Activated naive CD8-positive, alpha-beta T cell treated with anti-CD3 and anti-CD28 coated beads, Interleukin-2, amount 10 ng/mL, durations not matched to agents 7 days and 5 days (primary cell): ENCODE measurements around the gene HUS1. TPM values are rescaled to one million over a fixed set of nuclear protein-coding genes. Genes with fewer than 3 reads are reported as not detected.

ENCODE experiments used
- ATAC-seq: fragments of 150-1000 bp; cut with Tn5 transposase; one replicate; pipeline ENCODE4 v1.10.0; 2021; ENCODE audit warnings: low read depth, moderate library complexity
- POLR2A ChIA-PET: fragments of 350-600 bp; sonication (Branson Sonifier 250); formaldehyde crosslinking; loops from one replicate; lab custom pipeline; 2021; ENCODE audit warnings: antibody characterized with exemption; lab: Charles Lee
- DNase-seq: peaks from one replicate; pipeline ENCODE4 v3.0.0; 2021
- H3K27ac Mint-ChIP-seq: one replicate; pipeline ENCODE4 v1.8.0; 2022; ENCODE audit warnings: mild to moderate bottlenecking, mixed read lengths
- H3K27me3 Mint-ChIP-seq: one replicate; pipeline ENCODE4 v1.8.0; 2022; ENCODE audit warnings: mild to moderate bottlenecking, moderate library complexity, mixed read lengths
- H3K36me3 Mint-ChIP-seq: one replicate; pipeline ENCODE4 v1.8.0; 2021; ENCODE audit warnings: mild to moderate bottlenecking, mixed read lengths
- H3K4me1 Mint-ChIP-seq: one replicate; pipeline ENCODE4 v1.8.0; 2021; ENCODE audit warnings: mixed read lengths
- H3K4me3 Mint-ChIP-seq: one replicate; pipeline ENCODE4 v1.8.0; 2022; ENCODE audit warnings: mild to moderate bottlenecking, moderate library complexity, mixed read lengths
- H3K9me3 Mint-ChIP-seq: one replicate; pipeline ENCODE4 v1.8.0; 2021; ENCODE audit warnings: mixed read lengths
- total RNA-seq, 2 experiments: library from RNA; stranded (reverse); gene quantifications; one replicate each; pipeline ENCODE4 v1.2.3, GENCODE V29; 2021

HUS1 gene
- total RNA-seq, 2 experiments from 2014 or later, result 40.6 to 44.9 TPM

DNA sequence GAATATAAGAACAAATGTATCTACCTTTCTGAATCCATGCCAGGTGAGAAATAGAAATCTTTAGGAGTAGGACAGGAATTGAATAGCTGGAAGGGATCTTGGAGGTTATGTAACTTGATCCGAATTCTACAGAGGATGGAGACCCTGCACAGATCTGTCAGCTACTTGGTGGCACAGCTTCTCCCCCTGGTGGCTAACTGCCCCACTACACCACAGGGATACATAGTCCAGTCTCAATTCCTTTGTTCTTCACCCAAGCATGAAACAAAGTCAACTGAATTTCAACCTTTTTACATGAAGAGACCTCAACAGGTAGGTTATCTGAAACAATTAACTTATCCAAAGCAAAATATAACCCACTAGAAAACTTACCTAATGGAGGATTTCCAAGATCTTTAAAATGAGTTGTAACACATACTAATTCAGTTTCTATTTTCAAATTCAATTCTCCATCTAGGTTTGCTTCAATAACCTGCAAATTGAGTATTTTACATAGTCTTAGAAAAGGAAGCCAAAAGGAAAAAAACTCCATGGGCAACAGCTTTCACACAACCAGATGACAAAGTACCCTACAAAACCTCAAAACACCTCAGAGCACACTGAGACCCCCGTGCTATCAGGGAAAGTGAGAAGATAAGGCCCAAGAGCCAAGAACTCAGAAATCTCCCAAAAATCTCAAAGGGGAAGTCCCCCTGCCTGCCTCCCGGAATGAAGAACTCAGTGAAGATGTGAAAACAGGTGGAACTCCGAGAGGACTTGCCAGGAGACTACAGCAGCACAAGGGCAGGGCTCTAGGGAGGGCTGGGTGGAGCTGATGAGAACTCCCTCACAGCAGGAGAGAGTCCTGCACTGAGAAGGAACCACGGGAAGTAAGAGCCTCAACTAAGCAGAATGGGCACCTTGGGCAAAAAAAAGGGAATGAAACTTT lies 10.3 kb downstream of the HUS1 start:
- H3K4me3 Mint-ChIP-seq, result no peak overlapping the region
- peaks cover 31% of the 10 kb centered on the region for H3K36me3 Mint-ChIP-seq
- ATAC-seq, result peak; percentile 56

DNA sequence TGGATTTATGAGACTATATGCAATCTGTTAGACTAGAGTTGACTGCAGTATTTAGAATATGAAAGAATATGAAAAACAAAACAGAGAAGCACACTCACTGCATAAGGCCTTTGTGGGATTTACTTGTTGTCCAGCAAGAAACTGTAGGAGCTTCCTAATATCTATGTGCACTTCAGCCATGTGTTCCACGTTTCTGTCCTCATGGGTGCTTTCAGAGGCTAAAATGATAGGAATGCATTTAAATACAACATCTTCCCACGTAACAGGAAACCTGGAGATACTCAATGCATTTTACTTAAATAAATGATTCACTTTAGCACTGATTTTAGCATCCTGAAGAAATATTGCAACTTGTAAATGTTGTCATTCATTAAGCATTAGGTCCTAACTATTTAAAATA lies 11.7 kb downstream of the HUS1 start:
- Mint-ChIP-seq H3K9me3 (no peaks in the 10 kb centered on the region), H3K4me3 (no peak overlapping the region), H3K36me3 (peaks cover 29% of the 10 kb centered on the region), H3K27ac (no peak overlapping the region), H3K27me3 (no peaks in the 10 kb centered on the region), H3K4me1 (peaks cover 14% of the 10 kb centered on the region)
- POLR2A ChIA-PET, result no interaction called here
- ATAC-seq, result no peak
- no peak for DNase-seq

More for the DNA sequence above, 10.3 kb downstream of the HUS1 start:
- H3K27ac Mint-ChIP-seq, result no peak overlapping the region
- peak; percentile 44 for DNase-seq
- peaks cover 14% of the 10 kb centered on the region for H3K4me1 Mint-ChIP-seq
- no peaks in the 10 kb centered on the region for H3K27me3 Mint-ChIP-seq
- POLR2A ChIA-PET, result interaction anchor here (0.6 to 0.7 kb wide), 3 partner anchors 132 to 622 kb away, joined by 3 read pairs; no protein-coding TSS in a partner anchor
- H3K9me3 Mint-ChIP-seq, result no peaks in the 10 kb centered on the region

DNA sequence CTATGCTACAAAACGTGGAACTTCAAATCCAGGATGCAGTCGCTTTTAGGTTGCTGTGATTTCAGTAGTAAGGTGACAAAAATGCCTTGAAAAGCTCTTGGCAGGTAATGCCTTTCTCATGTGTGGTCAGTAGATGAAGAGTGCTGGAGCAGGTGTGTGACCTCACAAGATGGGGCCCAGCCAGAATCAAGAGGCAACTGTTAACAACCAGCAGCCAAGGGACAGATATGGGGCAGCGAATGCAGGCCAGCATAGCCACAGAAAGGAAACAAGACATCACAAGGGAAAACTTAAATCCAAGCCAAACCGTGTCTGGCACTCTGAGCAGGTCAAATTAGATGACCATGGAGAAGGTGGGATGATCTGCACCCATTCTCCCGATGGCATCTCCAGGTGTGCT lies 12.3 kb downstream of the HUS1 start:
- Mint-ChIP-seq H3K4me3 (no peak overlapping the region), H3K27ac (no peak overlapping the region), H3K27me3 (no peaks in the 10 kb centered on the region), H3K9me3 (no peaks in the 10 kb centered on the region), H3K4me1 (peaks cover 14% of the 10 kb centered on the region), H3K36me3 (peaks cover 33% of the 10 kb centered on the region)
- ATAC-seq, result no peak
- POLR2A ChIA-PET, result no interaction called here
- DNase-seq, result no peak

DNA sequence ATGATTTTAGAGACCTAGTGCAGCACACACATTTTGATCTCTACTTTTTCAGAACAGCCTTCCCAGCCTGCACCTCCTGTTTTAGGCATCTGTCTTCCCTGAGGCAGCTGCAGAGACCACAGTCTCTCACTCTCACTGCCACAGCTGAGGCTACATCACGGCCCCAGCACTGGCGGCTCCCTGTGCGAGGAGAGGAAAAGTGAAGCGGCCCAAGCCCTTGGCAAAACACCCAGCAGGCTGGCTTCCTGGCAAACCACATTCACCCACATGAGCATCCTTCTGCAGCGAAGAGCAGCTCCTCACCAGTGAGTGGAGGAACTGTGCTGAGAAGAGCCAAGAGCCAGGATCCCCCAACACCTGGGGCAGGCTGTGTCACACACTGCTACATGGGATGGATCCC lies 14.0 kb downstream of the HUS1 start:
- Mint-ChIP-seq H3K36me3 (peaks cover 47% of the 10 kb centered on the region), H3K4me3 (no peak overlapping the region), H3K4me1 (peaks cover 11% of the 10 kb centered on the region), H3K9me3 (no peaks in the 10 kb centered on the region), H3K27me3 (no peaks in the 10 kb centered on the region), H3K27ac (no peak overlapping the region)
- DNase-seq (no peak), ATAC-seq (no peak)
- POLR2A ChIA-PET, result no interaction called here

DNA sequence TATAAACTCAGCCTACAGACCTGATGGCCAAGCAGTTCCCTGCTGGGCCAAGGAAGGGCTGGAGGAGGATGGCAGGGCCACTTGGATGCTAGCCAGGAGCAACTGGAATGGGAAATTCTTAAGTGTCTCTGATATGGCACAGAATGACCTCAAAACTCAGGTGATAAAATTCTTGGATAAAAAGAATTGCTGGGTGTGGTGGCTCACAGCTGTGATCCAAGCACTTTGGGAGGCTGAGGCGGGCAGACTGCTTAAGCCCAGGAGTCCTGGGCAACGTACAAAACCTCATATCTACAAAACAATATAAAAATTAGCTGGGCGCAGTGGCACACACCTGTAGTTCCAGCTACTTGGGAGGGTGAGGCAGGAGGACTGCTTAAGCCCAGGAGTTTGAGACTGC lies 17.2 kb downstream of the HUS1 start:
- H3K9me3 Mint-ChIP-seq, result peaks cover 2% of the 10 kb centered on the region
- H3K36me3 Mint-ChIP-seq, result peaks cover 52% of the 10 kb centered on the region
- DNase-seq (no peak), ATAC-seq (no peak)
- H3K4me1 Mint-ChIP-seq, result peaks cover 3% of the 10 kb centered on the region
- POLR2A ChIA-PET, result no interaction called here
- no peak overlapping the region for H3K27ac Mint-ChIP-seq
- no peak overlapping the region for H3K4me3 Mint-ChIP-seq
- no peaks in the 10 kb centered on the region for H3K27me3 Mint-ChIP-seq

DNA sequence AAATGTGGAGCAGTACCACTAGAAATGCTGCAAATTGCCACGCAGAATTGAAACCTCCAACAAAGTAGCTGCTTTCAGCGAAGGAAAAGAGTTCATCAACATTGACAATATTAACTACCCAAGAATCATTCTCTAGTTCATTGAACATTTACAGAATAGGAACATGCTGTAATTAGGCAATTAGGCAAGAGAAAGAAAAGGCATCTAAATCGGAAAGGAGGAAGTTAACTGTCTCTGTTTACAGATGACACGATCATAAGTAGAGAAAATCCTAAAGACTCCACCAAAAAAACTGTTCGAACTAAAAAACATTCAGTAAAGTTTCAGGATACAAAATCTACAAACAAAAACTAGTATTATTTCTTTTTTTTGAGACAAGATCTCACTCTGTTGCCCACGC lies 22.3 kb downstream of the HUS1 start:
- POLR2A ChIA-PET, result no interaction called here
- no peak for DNase-seq
- Mint-ChIP-seq H3K27me3 (no peaks in the 10 kb centered on the region), H3K4me1 (peaks cover 3% of the 10 kb centered on the region), H3K27ac (no peak overlapping the region), H3K9me3 (peaks cover 2% of the 10 kb centered on the region), H3K4me3 (no peak overlapping the region), H3K36me3 (peaks cover 37% of the 10 kb centered on the region)
- no peak for ATAC-seq

DNA sequence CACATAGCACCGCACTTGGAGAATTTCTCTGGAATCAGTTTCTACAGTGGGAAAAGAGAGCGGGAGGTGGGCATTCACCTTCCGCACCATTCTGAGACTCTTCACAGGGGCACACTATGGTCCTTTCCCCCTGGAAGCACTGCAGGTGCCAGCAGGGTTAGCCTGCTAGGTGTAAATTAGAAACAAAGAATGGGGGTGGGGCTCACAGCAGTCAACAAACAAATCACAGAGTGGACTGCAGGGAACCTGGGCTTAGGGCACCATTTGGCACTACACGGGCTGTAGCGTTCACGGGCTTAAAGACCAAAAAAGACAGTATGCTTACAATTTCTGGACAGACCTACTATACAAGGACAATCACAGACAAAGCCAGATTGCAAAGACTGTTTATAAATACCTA lies 23.2 kb downstream of the HUS1 start:
- Mint-ChIP-seq H3K4me3 (no peak overlapping the region), H3K9me3 (peaks cover 2% of the 10 kb centered on the region), H3K27me3 (no peaks in the 10 kb centered on the region), H3K36me3 (peaks cover 30% of the 10 kb centered on the region), H3K4me1 (peaks cover 3% of the 10 kb centered on the region), H3K27ac (no peak overlapping the region)
- no peak for DNase-seq
- ATAC-seq, result no peak
- POLR2A ChIA-PET, result no interaction called here

DNA sequence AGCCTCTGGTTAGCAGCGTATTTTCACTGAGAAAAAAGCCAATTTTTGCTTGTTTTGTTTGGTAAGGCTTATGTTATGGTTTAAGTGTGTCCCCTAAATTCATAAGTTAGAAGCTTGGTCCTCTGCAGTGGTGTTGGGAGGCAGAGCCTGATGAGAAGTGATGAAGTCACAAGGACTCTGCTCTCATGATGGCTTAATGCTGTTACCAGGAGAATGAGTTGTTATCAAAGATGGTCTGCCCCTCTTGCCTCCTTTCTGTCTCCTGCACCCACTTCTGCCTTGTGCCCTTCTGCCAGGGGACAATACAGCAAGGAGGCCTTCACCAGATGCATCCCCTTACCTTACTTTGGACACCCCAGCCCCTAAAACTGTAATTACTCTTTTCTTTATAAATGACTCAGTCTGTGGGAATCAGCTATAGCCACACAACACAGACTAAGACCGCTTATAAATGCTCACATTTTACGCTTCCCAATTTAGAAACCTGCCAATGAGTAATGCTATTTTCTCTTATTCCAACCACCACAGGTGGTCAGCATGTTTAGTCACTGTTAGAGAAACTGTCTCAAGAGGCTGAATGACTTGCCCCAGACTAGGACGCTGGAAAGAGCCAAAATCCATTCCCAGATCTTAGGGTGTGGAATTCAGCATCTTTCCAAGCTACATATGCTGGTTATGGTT lies 25.0 kb downstream of the HUS1 start:
- H3K36me3 Mint-ChIP-seq, result peaks cover 22% of the 10 kb centered on the region
- DNase-seq, result no peak
- H3K27ac Mint-ChIP-seq, result no peak overlapping the region
- H3K27me3 Mint-ChIP-seq, result no peaks in the 10 kb centered on the region
- H3K4me3 Mint-ChIP-seq, result no peak overlapping the region
- H3K4me1 Mint-ChIP-seq, result peaks cover 3% of the 10 kb centered on the region
- peaks cover 2% of the 10 kb centered on the region for H3K9me3 Mint-ChIP-seq
- no peak for ATAC-seq
- POLR2A ChIA-PET, result no interaction called here

DNA sequence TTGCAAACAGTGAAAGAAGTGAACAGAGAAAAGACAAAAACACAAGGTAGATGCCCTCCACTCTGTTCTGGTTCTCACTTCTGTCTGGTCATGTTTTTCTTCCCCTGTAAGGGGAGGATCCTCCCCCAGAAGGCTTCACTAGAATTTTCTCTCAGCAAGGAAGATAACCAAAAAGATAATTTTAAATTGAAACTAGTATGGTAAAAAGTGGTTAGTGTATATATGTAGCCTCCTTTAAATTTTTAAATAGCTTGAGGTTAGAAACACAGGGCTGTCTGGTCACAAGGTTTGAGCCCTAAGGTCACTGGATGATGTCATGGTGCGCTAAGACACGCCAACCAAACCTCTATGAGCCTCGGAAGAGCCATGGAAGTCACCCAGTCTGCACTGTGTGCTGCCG lies 25.6 kb downstream of the HUS1 start:
- ATAC-seq (no peak), DNase-seq (no peak)
- no peak overlapping the region for H3K4me3 Mint-ChIP-seq
- H3K27ac Mint-ChIP-seq, result no peak overlapping the region
- peaks cover 2% of the 10 kb centered on the region for H3K9me3 Mint-ChIP-seq
- POLR2A ChIA-PET, result no interaction called here
- H3K27me3 Mint-ChIP-seq, result no peaks in the 10 kb centered on the region
- peaks cover 3% of the 10 kb centered on the region for H3K4me1 Mint-ChIP-seq
- peaks cover 22% of the 10 kb centered on the region for H3K36me3 Mint-ChIP-seq

DNA sequence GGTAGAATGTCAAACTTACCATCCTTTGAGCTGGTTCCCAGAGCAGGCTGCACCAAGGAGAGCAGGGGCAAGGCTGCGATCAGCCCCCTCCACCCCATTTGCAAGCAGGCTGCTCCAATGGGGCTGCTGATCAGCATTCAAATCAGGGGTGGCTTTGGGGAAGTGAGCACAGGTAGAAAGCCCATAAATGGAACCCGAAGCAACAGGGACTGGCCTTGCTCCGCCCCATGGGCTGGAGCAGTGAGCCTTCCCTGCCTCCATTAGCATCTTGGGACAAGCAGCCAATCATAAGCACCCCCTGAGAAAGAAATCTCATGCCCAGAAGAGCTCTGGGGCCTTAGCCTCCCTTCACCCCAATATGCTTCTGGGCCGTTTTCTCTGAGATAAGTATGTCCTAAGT lies 27.2 kb downstream of the HUS1 start:
- DNase-seq (no peak), ATAC-seq (no peak)
- H3K27ac Mint-ChIP-seq, result no peak overlapping the region
- H3K27me3 Mint-ChIP-seq, result no peaks in the 10 kb centered on the region
- H3K9me3 Mint-ChIP-seq, result no peaks in the 10 kb centered on the region
- no peak overlapping the region for H3K4me3 Mint-ChIP-seq
- POLR2A ChIA-PET, result no interaction called here
- H3K36me3 Mint-ChIP-seq, result peaks cover 12% of the 10 kb centered on the region
- H3K4me1 Mint-ChIP-seq, result peaks cover 3% of the 10 kb centered on the region

DNA sequence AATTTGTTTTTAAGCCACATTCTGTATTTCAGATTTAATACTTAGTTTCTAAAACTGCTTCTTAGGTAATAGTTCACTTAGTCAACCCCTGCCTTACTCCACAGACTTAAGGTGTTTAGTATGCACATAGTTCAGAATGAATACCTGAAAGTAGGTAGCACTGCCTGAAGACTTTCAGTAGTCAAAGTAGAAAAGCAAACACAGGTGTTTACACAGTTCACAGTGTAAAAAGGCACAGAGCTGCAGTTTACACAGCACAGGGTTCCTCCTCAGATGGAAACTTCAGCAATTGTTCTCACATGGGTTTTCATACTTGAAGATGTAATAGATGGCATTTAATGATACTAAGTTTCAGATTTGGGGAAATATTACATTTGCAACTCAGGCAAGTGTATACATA lies 28.0 kb downstream of the HUS1 start:
- peaks cover 10% of the 10 kb centered on the region for H3K36me3 Mint-ChIP-seq
- H3K27ac Mint-ChIP-seq, result no peak overlapping the region
- no peaks in the 10 kb centered on the region for H3K9me3 Mint-ChIP-seq
- ATAC-seq, result no peak
- POLR2A ChIA-PET, result no interaction called here
- no peak overlapping the region for H3K4me3 Mint-ChIP-seq
- H3K27me3 Mint-ChIP-seq, result no peaks in the 10 kb centered on the region
- no peak for DNase-seq
- peaks cover 4% of the 10 kb centered on the region for H3K4me1 Mint-ChIP-seq

DNA sequence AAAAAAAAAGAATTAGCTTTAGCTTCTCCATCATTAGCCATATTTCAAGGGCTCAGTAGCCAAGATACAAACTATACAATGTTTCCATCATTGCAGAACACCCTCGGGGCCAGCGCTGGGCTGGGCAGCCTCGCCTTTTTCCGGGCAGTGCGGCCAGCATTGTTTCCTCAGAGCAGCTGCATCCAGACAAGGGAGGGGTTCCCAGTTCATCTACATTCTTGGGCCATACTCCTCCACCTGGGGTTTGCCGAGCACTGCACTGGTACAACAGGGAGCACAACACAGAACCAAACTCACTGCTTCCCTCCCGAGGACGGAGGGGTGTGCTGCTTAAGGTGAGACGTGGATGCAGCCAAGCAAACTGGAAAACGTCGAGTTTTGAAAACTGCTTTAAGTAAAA lies 28.7 kb downstream of the HUS1 start:
- H3K36me3 Mint-ChIP-seq, result peaks cover 10% of the 10 kb centered on the region
- no peak overlapping the region for H3K4me3 Mint-ChIP-seq
- POLR2A ChIA-PET, result no interaction called here
- peaks cover 5% of the 10 kb centered on the region for H3K4me1 Mint-ChIP-seq
- no peaks in the 10 kb centered on the region for H3K9me3 Mint-ChIP-seq
- no peak for DNase-seq
- H3K27ac Mint-ChIP-seq, result no peak overlapping the region
- no peak for ATAC-seq
- no peaks in the 10 kb centered on the region for H3K27me3 Mint-ChIP-seq

DNA sequence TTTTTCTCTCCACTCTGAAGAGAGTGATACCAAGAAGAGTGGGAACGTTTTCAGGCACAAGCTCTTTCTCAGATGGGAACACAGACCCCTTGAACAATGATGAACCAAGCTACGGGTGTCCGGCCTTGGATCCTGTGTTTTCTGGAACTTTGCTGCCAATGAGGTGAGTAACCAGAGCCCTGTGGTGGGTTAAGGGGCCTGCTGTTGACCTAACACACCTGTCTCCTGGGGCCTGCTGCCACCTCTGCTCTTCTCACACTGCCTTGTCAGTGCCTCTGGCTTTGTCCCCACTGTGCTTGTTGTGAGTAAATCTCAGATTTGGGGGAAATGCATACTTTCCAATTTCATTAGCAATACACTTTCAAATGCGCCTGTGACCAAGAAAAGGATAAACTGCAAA lies 29.7 kb downstream of the HUS1 start:
- Mint-ChIP-seq H3K27me3 (no peaks in the 10 kb centered on the region), H3K4me1 (peaks cover 3% of the 10 kb centered on the region), H3K4me3 (no peak overlapping the region), H3K36me3 (peaks cover 6% of the 10 kb centered on the region), H3K27ac (no peak overlapping the region), H3K9me3 (no peaks in the 10 kb centered on the region)
- POLR2A ChIA-PET, result no interaction called here
- no peak for ATAC-seq
- no peak for DNase-seq
